ENCODE measurements around the gene LNX2.

DNA sequence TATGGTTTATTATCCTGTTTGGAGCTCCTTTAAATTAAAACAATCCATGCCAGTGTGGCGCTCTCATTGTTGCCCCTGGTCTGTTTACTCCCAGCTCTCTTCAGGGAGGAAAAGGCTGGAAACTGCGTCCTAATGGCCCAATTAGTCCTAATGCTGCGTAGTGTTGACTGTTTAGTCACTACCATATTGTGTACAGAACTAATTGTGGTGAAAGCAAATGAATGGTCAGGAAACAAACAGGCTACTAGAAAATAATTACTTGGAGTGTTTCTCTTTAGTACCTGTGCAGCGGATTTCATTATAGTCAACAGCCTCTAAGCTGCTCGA is 115.5 kb downstream of the LNX2 start:
- TF ChIP-seq, protein P1, sequence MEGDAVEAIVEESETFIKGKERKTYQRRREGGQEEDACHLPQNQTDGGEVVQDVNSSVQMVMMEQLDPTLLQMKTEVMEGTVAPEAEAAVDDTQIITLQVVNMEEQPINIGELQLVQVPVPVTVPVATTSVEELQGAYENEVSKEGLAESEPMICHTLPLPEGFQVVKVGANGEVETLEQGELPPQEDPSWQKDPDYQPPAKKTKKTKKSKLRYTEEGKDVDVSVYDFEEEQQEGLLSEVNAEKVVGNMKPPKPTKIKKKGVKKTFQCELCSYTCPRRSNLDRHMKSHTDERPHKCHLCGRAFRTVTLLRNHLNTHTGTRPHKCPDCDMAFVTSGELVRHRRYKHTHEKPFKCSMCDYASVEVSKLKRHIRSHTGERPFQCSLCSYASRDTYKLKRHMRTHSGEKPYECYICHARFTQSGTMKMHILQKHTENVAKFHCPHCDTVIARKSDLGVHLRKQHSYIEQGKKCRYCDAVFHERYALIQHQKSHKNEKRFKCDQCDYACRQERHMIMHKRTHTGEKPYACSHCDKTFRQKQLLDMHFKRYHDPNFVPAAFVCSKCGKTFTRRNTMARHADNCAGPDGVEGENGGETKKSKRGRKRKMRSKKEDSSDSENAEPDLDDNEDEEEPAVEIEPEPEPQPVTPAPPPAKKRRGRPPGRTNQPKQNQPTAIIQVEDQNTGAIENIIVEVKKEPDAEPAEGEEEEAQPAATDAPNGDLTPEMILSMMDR (IDR thresholded peaks at IDR 0.05; ENCODE audit: low read length), result no peak
- TF ChIP-seq EZH2 (IDR thresholded peaks at IDR 0.05; ENCODE audit: borderline replicate concordance, low read length), result no peak
